Measurements from ENCODE around the gene EPB42.

Gene EPB42

DNA sequence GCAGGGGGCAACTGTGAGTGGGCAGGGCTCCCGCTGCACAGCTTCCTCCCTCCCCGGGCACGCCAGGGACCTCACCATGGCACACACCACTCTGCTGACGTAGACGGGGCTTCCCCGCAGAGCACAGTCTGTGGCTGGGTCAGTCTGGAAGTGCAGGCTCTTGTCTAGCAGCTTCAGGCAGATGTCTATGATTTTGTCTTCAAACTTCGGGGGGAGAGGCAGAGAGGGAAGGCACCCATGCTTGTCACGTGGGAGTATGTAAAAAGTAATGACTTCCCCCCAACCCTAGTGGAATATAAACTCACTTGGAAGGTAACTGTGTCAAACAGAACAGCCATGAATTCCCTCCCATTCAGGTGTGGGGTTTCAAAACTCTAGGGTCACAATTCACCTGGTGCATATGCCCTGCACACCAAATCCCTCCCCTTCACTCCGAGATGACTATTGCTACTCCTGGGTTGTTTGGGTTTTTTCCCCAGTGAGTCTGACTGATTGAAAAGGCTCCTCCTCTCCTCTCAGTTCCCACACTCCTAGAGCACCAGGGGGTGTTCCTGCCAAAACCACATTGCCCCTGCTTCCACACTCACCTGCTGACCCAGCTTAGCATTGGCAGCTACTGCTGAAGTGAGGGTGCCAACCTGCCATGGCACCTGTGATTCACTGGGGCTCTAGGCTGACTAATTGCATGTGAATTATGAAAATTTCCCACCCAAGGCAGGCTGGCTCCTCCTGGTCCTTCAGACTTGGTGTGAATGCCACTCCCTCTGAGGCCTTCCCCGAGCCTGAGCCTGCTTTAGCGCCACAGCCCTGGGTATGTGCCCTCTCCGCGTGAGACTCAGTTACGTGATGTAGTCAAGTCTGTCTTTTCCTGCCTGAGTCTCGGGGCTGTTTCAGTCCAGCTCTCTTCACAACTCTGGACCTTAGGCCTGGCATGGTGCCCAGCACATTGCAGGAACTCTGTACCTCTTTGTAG lies 32.9 kb upstream of the EPB42 start:
- Histone ChIP-seq H4K20me1 (ENCODE audit: insufficient read depth, low read length) (no peaks in the 10 kb centered on the region), H3K4me2 (ENCODE audit: low read length) (no peak overlapping the region), H3K4me1 (ENCODE audit: insufficient read depth, low read length, severe bottlenecking) (no peaks in the 10 kb centered on the region), H3K27ac (ENCODE audit: low read depth, low read length, poor library complexity, severe bottlenecking) (no peak overlapping the region), H3K27me3 (ENCODE audit: insufficient read depth, low read length) (no peaks in the 10 kb centered on the region), H3K9me3 (ENCODE audit: low read length) (no peaks in the 10 kb centered on the region), H3K79me2 (ENCODE audit: insufficient read depth, low read length) (no peaks in the 10 kb centered on the region), H3K9me2 (ENCODE audit: low read depth, low read length) (no peaks in the 10 kb centered on the region), H3F3A (ENCODE audit: insufficient read depth, low read length) (no peaks in the 10 kb centered on the region), H2AFZ (ENCODE audit: low read length) (no peak overlapping the region), H3K36me3 (ENCODE audit: insufficient read depth, low read length) (no peaks in the 10 kb centered on the region), H3K4me3 (ENCODE audit: low read depth, low read length, poor library complexity, severe bottlenecking) (no peak overlapping the region), H3K9ac (ENCODE audit: low read length) (no peak overlapping the region)
- no peak for TF ChIP-seq EZH2 (IDR thresholded peaks at IDR 0.05; ENCODE audit: borderline replicate concordance, low read length)
- TF ChIP-seq, protein P1, sequence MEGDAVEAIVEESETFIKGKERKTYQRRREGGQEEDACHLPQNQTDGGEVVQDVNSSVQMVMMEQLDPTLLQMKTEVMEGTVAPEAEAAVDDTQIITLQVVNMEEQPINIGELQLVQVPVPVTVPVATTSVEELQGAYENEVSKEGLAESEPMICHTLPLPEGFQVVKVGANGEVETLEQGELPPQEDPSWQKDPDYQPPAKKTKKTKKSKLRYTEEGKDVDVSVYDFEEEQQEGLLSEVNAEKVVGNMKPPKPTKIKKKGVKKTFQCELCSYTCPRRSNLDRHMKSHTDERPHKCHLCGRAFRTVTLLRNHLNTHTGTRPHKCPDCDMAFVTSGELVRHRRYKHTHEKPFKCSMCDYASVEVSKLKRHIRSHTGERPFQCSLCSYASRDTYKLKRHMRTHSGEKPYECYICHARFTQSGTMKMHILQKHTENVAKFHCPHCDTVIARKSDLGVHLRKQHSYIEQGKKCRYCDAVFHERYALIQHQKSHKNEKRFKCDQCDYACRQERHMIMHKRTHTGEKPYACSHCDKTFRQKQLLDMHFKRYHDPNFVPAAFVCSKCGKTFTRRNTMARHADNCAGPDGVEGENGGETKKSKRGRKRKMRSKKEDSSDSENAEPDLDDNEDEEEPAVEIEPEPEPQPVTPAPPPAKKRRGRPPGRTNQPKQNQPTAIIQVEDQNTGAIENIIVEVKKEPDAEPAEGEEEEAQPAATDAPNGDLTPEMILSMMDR (IDR thresholded peaks at IDR 0.05; ENCODE audit: low read length), result no peak

DNA sequence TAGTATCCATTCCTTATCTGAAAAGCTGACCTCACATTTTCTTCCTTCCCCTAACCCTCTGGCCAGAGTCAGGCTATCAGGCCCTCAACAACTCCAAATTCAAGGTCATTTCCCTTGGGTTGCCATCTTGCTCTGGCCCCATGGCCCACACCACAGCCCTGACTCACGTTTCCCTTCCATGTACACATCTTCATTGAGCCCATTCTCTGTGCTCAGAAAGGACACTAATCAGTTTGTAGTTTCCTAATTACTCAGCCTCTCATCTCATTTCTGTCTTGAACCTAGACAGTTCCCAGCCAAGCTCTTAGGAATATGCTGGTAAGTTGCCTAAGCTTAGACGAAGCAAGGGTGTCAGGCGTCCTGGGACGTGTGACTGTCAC lies 31.0 kb upstream of the EPB42 start:
- Histone ChIP-seq H3K27ac (ENCODE audit: low read depth, low read length, poor library complexity, severe bottlenecking) (no peak overlapping the region), H3K9ac (ENCODE audit: low read length) (no peak overlapping the region), H3K4me1 (ENCODE audit: insufficient read depth, low read length, severe bottlenecking) (no peaks in the 10 kb centered on the region), H4K20me1 (ENCODE audit: insufficient read depth, low read length) (no peaks in the 10 kb centered on the region), H3K79me2 (ENCODE audit: insufficient read depth, low read length) (no peaks in the 10 kb centered on the region), H3F3A (ENCODE audit: insufficient read depth, low read length) (no peaks in the 10 kb centered on the region), H3K36me3 (ENCODE audit: insufficient read depth, low read length) (no peaks in the 10 kb centered on the region), H2AFZ (ENCODE audit: low read length) (no peak overlapping the region), H3K27me3 (ENCODE audit: insufficient read depth, low read length) (no peaks in the 10 kb centered on the region), H3K9me2 (ENCODE audit: low read depth, low read length) (no peaks in the 10 kb centered on the region), H3K4me2 (ENCODE audit: low read length) (no peak overlapping the region), H3K4me3 (ENCODE audit: low read depth, low read length, poor library complexity, severe bottlenecking) (no peak overlapping the region), H3K9me3 (ENCODE audit: low read length) (no peaks in the 10 kb centered on the region)
- TF ChIP-seq, protein P1 (IDR thresholded peaks at IDR 0.05; ENCODE audit: low read length), result no peak

DNA sequence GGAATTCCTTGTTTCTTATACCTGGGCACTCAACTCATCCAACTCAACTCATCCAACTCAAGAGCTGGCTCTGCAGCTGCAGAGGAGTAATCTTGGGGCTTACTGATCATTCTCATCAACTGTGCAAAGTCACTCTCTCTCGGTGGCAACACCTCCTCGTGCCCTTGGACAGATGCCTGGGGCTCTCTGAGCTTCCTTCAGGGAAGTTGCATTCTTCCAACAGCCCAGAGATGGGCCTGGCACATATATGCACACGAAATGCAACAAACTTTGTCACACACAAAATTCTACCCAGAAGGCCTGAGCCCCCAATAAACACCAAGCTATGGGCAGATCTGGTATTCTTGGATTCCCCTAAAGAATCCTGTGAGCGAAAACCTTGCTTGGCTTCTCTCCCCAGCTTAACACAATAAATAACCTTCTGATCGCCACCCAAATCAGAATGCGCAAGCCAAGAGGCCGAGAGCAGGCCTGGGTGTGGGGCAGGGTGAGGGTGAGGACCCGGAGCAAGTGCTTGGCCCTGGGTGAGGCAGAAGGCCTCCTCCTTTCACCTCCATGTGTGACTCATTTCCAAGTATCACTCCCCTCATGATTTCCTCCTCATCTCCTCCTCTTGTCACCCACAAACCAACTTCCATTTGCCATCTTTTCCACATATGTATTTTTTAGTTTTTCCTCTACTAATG lies 30.5 kb upstream of the EPB42 start:
- Histone ChIP-seq H3K79me2 (ENCODE audit: insufficient read depth, low read length) (no peaks in the 10 kb centered on the region), H4K20me1 (ENCODE audit: insufficient read depth, low read length) (no peaks in the 10 kb centered on the region), H3K4me3 (ENCODE audit: low read depth, low read length, poor library complexity, severe bottlenecking) (no peak overlapping the region), H3K4me1 (ENCODE audit: insufficient read depth, low read length, severe bottlenecking) (no peaks in the 10 kb centered on the region), H2AFZ (ENCODE audit: low read length) (no peak overlapping the region), H3K36me3 (ENCODE audit: insufficient read depth, low read length) (no peaks in the 10 kb centered on the region), H3K9me3 (ENCODE audit: low read length) (no peaks in the 10 kb centered on the region), H3F3A (ENCODE audit: insufficient read depth, low read length) (no peaks in the 10 kb centered on the region), H3K27ac (ENCODE audit: low read depth, low read length, poor library complexity, severe bottlenecking) (no peak overlapping the region), H3K27me3 (ENCODE audit: insufficient read depth, low read length) (peaks cover 2% of the 10 kb centered on the region; the same call in 1 of the 2 replicates), H3K4me2 (ENCODE audit: low read length) (no peak overlapping the region), H3K9ac (ENCODE audit: low read length) (no peak overlapping the region), H3K9me2 (ENCODE audit: low read depth, low read length) (no peaks in the 10 kb centered on the region)
- TF ChIP-seq EZH2 (IDR thresholded peaks at IDR 0.05; ENCODE audit: borderline replicate concordance, low read length), result no peak
- TF ChIP-seq, protein P1 (IDR thresholded peaks at IDR 0.05; ENCODE audit: low read length), result no peak
